OCI-LY1 (cell line): ENCODE data around the gene LPCAT4.

Experiments used
- H2AFZ ChIP-seq: fragments of 200-600 bp; sonication (generic), shearing (Covaris generic); 2 replicates; pipeline ENCODE4 v1.6.0; 2014; ENCODE audit warnings: antibody characterized with exemption, mild to moderate bottlenecking, low read length
- H3F3A ChIP-seq: fragments of 200-600 bp; sonication (generic), shearing (Covaris generic); 2 replicates; pipeline ENCODE4 v1.6.0; 2014; ENCODE audit warnings: mild to moderate bottlenecking, antibody characterized with exemption, low read length, moderate library complexity; ENCODE audit not compliant: insufficient read depth
- H3K27ac ChIP-seq: fragments of 200-600 bp; sonication (generic); 2 replicates; pipeline ENCODE4 v1.5.1; 2014; ENCODE audit warnings: low read length, mixed run types, mild to moderate bottlenecking, low read depth; ENCODE audit not compliant: poor library complexity, severe bottlenecking
- H3K27me3 ChIP-seq: fragments of 200-600 bp; sonication (generic); 2 replicates; pipeline ENCODE4 v1.6.0; 2014; ENCODE audit warnings: antibody characterized with exemption, mild to moderate bottlenecking, low read length, moderate library complexity; ENCODE audit not compliant: insufficient read depth
- H3K36me3 ChIP-seq: fragments of 200-600 bp; sonication (generic); 2 replicates; pipeline ENCODE4 v1.6.1; 2014; ENCODE audit warnings: mild to moderate bottlenecking, antibody characterized with exemption, low read length, moderate library complexity, mixed read lengths; ENCODE audit not compliant: insufficient read depth
- H3K4me1 ChIP-seq: fragments of 200-600 bp; sonication (generic); 2 replicates; pipeline ENCODE4 v1.5.1; 2014; ENCODE audit warnings: mild to moderate bottlenecking, low read length, moderate library complexity; ENCODE audit not compliant: insufficient read depth, severe bottlenecking
- H3K4me2 ChIP-seq: fragments of 200-600 bp; sonication (generic), shearing (Covaris generic); 2 replicates; pipeline ENCODE4 v1.6.1; 2014; ENCODE audit warnings: low read length
- H3K4me3 ChIP-seq: fragments of 200-600 bp; sonication (generic); 2 replicates; pipeline ENCODE4 v1.5.1; 2014; ENCODE audit warnings: low read length, low read depth, mild to moderate bottlenecking, mixed read lengths; ENCODE audit not compliant: poor library complexity, severe bottlenecking
- H3K79me2 ChIP-seq: fragments of 200-600 bp; shearing (Covaris generic); 2 replicates; pipeline ENCODE4 v1.6.1; 2016; ENCODE audit warnings: mixed run types, low read length, mixed read lengths; ENCODE audit not compliant: insufficient read depth
- H3K9ac ChIP-seq: fragments of 200-600 bp; sonication (generic), shearing (Covaris generic); 2 replicates; pipeline ENCODE4 v1.6.1; 2014; ENCODE audit warnings: mild to moderate bottlenecking, low read length, mixed read lengths
- H3K9me2 ChIP-seq: fragments of 200-600 bp; sonication (generic), shearing (Covaris generic); 2 replicates; pipeline ENCODE4 v1.6.1; 2014; ENCODE audit warnings: low read depth, mild to moderate bottlenecking, low read length, mixed read lengths
- H3K9me3 ChIP-seq: fragments of 200-600 bp; shearing (Covaris generic); 2 replicates; pipeline ENCODE4 v1.6.1; 2014; ENCODE audit warnings: low read length, mixed read lengths
- H4K20me1 ChIP-seq: fragments of 200-600 bp; sonication (generic), shearing (Covaris generic); 2 replicates; pipeline ENCODE4 v1.6.0; 2016; ENCODE audit warnings: mild to moderate bottlenecking, low read length; ENCODE audit not compliant: insufficient read depth
- CTCF ChIP-seq: fragments of 200-600 bp; sonication (generic), shearing (Covaris generic); IDR thresholded peaks from 2 replicates; pipeline ENCODE4 v1.5.1; 2017; ENCODE audit warnings: mild to moderate bottlenecking, antibody characterized with exemption, low read length, moderate library complexity, mixed read lengths
- EZH2 ChIP-seq: fragments of 200-600 bp; sonication (generic), shearing (Covaris generic); IDR thresholded peaks from 2 replicates; pipeline ENCODE4 v1.8.0; 2017; ENCODE audit warnings: borderline replicate concordance, mixed run types, mild to moderate bottlenecking, antibody characterized with exemption, low read length, moderate library complexity, mixed read lengths

Gene LPCAT4

GRCh38 chr15:34323217-34323616, 43.8 kb downstream of the LPCAT4 start:
- Histone ChIP-seq H3K79me2 (no peaks in the 10 kb centered on the region), H3K4me2 (no peak overlapping the region), H3K9me3 (no peaks in the 10 kb centered on the region), H4K20me1 (no peaks in the 10 kb centered on the region), H3F3A (no peaks in the 10 kb centered on the region), H3K9me2 (no peaks in the 10 kb centered on the region), H3K9ac (no peak overlapping the region), H3K4me1 (no peaks in the 10 kb centered on the region), H3K4me3 (no peak overlapping the region), H3K27me3 (no peaks in the 10 kb centered on the region), H2AFZ (no peak overlapping the region), H3K36me3 (no peaks in the 10 kb centered on the region), H3K27ac (no peak overlapping the region)
- no peak for TF ChIP-seq EZH2
- no peak for TF ChIP-seq CTCF

GRCh38 chr15:34318277-34319079, 48.5 kb downstream of the LPCAT4 start:
- no peak overlapping the region for H3K9ac ChIP-seq
- H3K27ac ChIP-seq = no peak overlapping the region
- H3K4me2 ChIP-seq = 0 out of 2 replicates have a peak overlapping the region, but pooled peaks have one; percentile 31

More at GRCh38 chr15:34318277-34319079, 48.5 kb downstream of the LPCAT4 start:
- Histone ChIP-seq H3K27me3 (no peaks in the 10 kb centered on the region), H3K79me2 (no peaks in the 10 kb centered on the region), H2AFZ (no peak overlapping the region), H3K4me3 (peak overlapping the region; percentile 36), H3K9me3 (no peaks in the 10 kb centered on the region), H3K9me2 (no peaks in the 10 kb centered on the region), H3K36me3 (no peaks in the 10 kb centered on the region), H4K20me1 (no peaks in the 10 kb centered on the region), H3K4me1 (no peaks in the 10 kb centered on the region), H3F3A (no peaks in the 10 kb centered on the region)
- TF ChIP-seq EZH2 (no peak), CTCF (no peak)
